AG09319 (cell line): ENCODE results near the gene DCUN1D4.

Source experiments
- DNase-seq: peaks from one replicate; pipeline ENCODE4 v3.0.0-alpha.2; 2010; ENCODE audit warnings: low read depth; ENCODE audit errors: extremely low read depth
- TF ChIP-seq, protein P1 (sequence below): IDR thresholded peaks from 2 replicates; pipeline ENCODE4 v1.5.1; 2011; ENCODE audit warnings: low read depth, mild to moderate bottlenecking, inconsistent platforms, low read length, moderate library complexity

DCUN1D4 gene

DNA sequence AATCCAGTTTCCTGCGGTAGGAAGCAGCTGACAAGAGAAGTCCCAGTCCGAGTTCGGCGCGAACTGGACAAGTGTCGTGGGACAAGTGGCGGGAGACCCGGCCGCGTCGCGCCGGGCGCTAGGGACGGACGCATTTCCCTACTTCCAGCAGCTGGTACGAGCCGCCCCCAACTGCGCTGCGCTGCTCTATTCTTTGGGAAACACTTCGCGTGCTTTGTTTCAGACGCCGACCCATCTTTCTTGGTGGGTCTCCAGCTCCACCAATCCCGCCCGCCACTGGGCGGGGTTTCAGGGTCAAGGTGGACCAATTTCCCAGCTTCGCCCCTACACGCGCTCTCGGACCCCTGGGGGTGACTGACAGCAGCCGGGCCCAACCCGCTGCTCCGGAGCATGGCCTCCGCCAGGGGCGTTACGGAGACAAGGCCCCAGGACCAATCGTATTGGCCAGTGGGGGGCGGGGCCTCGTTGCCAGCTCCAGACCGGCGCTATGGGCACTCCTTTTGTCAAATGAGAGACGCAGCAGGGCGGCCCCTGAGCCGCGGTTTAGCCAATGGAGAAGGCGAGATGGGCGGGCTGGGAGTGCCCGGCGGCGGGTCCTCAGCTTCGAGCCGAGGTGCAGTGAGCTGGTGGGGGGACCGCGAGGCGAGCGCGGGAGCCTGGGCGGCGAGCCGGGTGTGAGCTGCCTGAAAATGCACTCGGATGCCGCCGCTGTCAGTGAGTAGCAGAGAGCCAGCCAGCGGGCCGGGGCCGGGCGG lies at the start of gene DCUN1D4:
Gene DCUN1D4 (plus strand): TSS at position 600 of the 755 bp plus-strand sequence. CDS start 90 bp downstream, at position 690.
- DNase-seq, result peak; percentile 100
- TF ChIP-seq, protein P1, sequence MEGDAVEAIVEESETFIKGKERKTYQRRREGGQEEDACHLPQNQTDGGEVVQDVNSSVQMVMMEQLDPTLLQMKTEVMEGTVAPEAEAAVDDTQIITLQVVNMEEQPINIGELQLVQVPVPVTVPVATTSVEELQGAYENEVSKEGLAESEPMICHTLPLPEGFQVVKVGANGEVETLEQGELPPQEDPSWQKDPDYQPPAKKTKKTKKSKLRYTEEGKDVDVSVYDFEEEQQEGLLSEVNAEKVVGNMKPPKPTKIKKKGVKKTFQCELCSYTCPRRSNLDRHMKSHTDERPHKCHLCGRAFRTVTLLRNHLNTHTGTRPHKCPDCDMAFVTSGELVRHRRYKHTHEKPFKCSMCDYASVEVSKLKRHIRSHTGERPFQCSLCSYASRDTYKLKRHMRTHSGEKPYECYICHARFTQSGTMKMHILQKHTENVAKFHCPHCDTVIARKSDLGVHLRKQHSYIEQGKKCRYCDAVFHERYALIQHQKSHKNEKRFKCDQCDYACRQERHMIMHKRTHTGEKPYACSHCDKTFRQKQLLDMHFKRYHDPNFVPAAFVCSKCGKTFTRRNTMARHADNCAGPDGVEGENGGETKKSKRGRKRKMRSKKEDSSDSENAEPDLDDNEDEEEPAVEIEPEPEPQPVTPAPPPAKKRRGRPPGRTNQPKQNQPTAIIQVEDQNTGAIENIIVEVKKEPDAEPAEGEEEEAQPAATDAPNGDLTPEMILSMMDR, result peak; percentile 30

DNA sequence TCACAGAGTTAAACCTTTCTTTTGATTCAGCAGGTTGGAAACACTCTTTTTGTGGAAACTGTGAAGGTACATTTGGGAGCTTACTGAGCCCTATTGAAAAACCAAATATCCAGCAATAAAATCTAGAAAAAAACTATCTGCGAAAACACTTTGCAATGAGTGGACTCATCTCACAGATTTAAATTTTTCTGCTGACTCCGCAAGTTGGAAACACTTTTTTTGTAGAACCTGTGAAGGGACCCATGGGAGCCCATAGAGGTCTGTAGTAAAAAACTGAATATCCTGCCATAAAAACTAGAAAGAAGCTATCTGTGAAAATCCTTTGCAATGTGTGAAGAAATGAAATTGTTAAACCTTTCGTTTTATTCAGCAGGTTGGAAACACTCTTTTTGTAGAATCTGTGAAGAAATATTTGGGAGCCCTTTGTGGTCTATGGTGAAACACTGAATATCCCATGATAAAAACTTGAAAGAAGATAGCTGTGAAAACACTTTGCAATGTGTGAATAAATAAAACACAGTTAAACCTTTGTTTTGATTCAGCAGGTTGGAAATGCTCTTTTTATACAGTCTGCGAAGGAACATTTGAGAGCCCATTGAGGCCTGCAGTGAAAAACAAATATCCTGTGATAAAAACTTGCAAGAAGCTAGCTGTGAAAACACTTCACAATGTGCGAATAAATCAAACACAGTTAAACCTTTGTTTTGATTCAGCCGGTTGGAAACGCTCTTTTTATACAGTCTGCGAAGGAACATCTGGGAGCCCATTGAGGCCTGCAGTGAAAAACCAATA lies 22.3 kb upstream of the DCUN1D4 start:
- no peak for DNase-seq
- TF ChIP-seq, protein P1, result no peak

DNA sequence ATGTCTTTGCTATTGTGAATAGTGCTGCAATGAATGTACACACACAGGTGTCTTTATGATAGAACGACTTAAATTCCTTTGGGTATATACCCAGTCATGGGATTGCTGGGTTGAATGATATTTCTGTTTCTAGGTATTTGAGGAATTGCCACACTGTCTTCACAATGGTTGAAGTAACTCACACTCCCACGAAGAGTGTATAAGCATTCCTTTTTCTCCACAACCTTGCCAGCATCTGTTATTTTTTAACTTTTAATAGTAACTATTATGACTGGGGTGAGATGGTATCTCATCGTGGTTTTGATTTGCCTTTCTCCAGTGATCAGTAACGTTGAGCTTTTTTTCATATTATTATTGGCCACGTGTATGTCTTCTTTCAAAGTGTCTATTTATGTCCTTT lies 17.6 kb upstream of the DCUN1D4 start:
- no peak for DNase-seq
- TF ChIP-seq, protein P1, result no peak

DNA sequence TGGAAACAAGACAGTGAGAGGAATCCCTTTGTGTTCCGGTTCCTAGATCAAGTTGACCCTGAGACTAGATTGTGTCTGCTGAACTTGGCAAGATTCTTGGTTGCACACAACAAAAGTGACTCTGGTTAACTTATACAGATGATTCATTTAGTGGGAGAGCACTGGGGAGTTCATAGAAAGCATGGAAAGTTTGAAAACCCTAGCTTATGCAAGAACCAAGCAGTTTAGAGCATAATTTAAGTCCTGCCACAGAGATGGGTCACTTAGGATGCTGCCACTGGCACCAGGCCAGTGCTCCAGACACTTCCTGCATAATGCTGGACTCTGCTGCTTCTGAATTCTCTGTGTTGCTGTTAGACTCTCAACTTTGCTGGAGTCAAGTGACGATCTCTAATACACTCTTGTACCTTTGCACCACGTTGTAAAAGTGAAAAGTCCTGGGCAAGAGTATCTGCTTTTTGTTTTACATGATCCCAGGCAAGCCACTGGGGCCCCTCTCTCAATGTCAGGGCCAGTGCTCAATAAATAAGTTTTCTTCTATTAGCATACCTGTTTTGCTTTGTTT lies 12.7 kb upstream of the DCUN1D4 start:
- DNase-seq, result no peak
- TF ChIP-seq, protein P1, result no peak

DNA sequence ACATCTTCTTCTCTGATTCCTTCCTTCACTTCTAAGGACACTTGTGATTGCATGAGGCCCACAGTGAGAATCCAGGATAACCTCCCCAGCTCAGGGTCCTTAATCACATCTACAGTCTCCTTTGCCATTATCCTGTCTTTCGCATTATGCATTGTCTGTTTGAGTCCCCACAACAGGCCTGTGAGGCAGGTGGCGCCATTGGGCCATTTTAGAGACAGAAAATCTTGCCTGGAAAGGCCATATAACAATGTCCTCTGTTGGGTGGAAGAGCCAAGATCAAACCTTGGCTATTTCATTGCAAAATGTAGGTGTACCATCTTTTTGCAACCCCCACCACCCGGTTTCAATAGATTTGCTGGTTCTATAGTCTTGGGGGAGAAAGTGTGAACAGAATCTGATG lies 11.8 kb upstream of the DCUN1D4 start:
- TF ChIP-seq, protein P1, result peak; percentile 82
- DNase-seq, result no peak

DNA sequence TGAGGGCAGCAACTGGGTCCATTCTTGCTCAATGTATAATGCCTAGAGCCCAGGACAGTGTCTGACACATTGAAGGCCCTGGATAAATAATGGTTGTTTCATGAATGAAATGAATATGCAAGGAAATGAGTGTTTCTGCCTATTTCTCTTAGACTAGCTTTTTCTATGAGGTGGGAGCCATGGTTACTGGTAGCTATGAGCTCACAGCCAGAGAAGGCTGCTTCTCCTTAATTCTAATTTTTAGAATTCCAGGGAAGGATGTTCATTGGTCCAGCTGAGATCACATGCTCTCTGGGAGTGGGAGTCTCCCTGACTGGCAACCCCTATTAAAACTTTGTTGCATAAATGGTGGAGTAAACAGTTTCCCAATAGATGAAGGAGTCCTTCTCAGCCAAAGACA lies 9.7 kb upstream of the DCUN1D4 start:
- no peak for DNase-seq
- TF ChIP-seq, protein P1, result no peak

DNA sequence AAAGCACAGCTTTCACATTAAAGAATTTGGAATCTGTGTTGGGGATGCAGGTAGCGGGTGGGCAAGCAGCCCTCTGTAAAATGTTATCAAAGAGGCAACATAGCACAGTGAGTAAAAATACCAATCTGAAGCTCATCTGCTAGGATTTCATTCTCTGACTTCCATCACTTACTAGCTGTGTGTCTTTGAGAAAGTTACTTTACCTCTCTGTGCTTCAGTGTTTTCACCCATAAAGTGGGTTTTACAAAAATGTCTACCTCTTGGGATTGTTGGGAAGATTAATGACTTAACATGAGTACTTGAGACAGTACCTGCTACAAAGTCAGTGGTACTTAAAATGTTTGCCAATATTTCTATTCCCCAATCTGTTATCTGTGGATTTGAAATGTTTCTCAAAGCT lies 7.9 kb upstream of the DCUN1D4 start:
- TF ChIP-seq, protein P1, result no peak
- DNase-seq, result no peak
